SH-SY5Y (cell line): ENCODE measurements around the gene CCDC85C.

Source experiments
- GATA2 ChIP-seq: IDR thresholded peaks from 2 replicates; pipeline ENCODE4 v1.6.1; 2011; ENCODE audit warnings: mild to moderate bottlenecking, low read depth, low read length
- GATA3 ChIP-seq: IDR thresholded peaks from 2 replicates; pipeline ENCODE4 v1.6.1; 2011; ENCODE audit warnings: low read depth, mild to moderate bottlenecking, low read length, moderate library complexity

- no peak for TF ChIP-seq GATA2
- TF ChIP-seq GATA3 = no peak
Measured at GRCh38 chr14:99508896-99509629, 94.9 kb downstream of the CCDC85C start.
